ENCODE measurements around the gene PAPLN.

DNA sequence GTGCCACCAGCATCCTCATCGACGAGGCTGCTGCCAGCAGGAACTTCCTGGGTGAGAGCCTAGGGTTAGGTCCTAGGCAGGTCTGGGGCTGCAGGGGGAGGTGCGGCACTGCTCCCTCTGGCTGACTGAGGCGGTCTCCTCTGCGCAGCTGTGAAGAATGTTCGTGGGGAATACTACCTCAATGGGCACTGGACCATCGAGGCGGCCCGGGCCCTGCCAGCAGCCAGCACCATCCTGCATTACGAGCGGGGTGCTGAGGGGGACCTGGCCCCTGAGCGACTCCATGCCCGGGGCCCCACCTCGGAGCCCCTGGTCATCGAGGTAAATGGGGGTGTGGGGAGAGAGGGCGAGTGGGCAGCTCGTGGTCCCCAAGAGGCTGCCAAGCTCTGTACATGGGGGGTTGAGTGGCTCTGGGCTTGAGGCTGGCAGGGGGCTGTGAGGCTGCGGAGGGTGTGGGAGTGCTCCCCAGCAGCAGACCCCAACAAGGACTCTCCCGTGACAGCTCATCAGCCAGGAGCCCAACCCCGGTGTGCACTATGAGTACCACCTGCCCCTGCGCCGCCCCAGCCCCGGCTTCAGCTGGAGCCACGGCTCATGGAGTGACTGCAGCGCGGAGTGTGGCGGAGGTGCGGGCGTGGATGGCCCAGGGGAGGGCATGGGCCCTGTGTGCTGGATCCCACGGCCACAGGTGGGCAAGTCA is 14.4 kb downstream of the PAPLN start:
- TF ChIP-seq, protein P1, sequence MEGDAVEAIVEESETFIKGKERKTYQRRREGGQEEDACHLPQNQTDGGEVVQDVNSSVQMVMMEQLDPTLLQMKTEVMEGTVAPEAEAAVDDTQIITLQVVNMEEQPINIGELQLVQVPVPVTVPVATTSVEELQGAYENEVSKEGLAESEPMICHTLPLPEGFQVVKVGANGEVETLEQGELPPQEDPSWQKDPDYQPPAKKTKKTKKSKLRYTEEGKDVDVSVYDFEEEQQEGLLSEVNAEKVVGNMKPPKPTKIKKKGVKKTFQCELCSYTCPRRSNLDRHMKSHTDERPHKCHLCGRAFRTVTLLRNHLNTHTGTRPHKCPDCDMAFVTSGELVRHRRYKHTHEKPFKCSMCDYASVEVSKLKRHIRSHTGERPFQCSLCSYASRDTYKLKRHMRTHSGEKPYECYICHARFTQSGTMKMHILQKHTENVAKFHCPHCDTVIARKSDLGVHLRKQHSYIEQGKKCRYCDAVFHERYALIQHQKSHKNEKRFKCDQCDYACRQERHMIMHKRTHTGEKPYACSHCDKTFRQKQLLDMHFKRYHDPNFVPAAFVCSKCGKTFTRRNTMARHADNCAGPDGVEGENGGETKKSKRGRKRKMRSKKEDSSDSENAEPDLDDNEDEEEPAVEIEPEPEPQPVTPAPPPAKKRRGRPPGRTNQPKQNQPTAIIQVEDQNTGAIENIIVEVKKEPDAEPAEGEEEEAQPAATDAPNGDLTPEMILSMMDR (conservative IDR thresholded peaks at IDR 0.05; ENCODE audit: low read length): no peak
- TF ChIP-seq EZH2phosphoT487 (IDR thresholded peaks at IDR 0.05; ENCODE audit: borderline replicate concordance): no peak
